Measurements from ENCODE around the gene CHRM2. TPM values are rescaled to one million over a fixed set of nuclear protein-coding genes. Genes with fewer than 3 reads are reported as not detected.
A peak's percentile ranks its signal among the peaks of the same experiment; 100 is the strongest.

CHRM2 gene
- total and polyA plus RNA-seq, 8 donors, result 0.19 to 50.9 (median 4.9) TPM; not detected in 1

GRCh38 chr7:137026176-137026500 is 157.7 kb downstream of the CHRM2 start:
- Histone ChIP-seq H3K9me3 (no peaks in the 10 kb centered on the region), H3K4me3 (no peak overlapping the region), H3K27ac (peak overlapping the region in 3 of 5 donors; percentile 7 to 42 (median 27)), H3K36me3 (no peaks in the 10 kb centered on the region), H3K4me1 (no peaks in the 10 kb centered on the region), H3K27me3 (no peaks in the 10 kb centered on the region)
- WGBS, 5 donors, result 61 to 89% (median 78%) methylated on average over 1 of the region's 1 CpG
- no peak for DNase-seq
- TF ChIP-seq POLR2AphosphoS5 (IDR thresholded peaks at IDR 0.05), result no peak
- TF ChIP-seq CTCF (IDR thresholded peaks at IDR 0.05), result no peak
- no peak for TF ChIP-seq EP300 (IDR thresholded peaks at IDR 0.05)
- no peak for TF ChIP-seq POLR2A (IDR thresholded peaks at IDR 0.05)
- intact Hi-C loops (cut with DNase I; ENCODE audit: low total_unique reads), result no loop called here

GRCh38 chr7:137032436-137032835 is 164.0 kb downstream of the CHRM2 start:
- Histone ChIP-seq H3K9me3 (no peaks in the 10 kb centered on the region), H3K36me3 (no peaks in the 10 kb centered on the region)
- WGBS, 5 donors, result 91 to 93% (median 92%) methylated on average over 4 of the region's 4 CpGs

GRCh38 chr7:137036768-137037167 is 168.3 kb downstream of the CHRM2 start:
- Histone ChIP-seq H3K4me3 (no peak overlapping the region), H3K9me3 (no peaks in the 10 kb centered on the region), H3K27me3 (no peaks in the 10 kb centered on the region), H3K27ac (no peak overlapping the region), H3K4me1 (peaks cover 0 to 11% (median 3%) of the 10 kb centered on the region in 4 donors), H3K36me3 (no peaks in the 10 kb centered on the region)
- no peak for TF ChIP-seq POLR2AphosphoS5 (IDR thresholded peaks at IDR 0.05)
- no peak for DNase-seq
- 25 to 56% (median 33%) methylated on average over 2 of the region's 2 CpGs for WGBS, 5 donors
- intact Hi-C loops (cut with DNase I; ENCODE audit: low total_unique reads), result no loop called here

More at GRCh38 chr7:137032436-137032835, 164.0 kb downstream of the CHRM2 start:
- TF ChIP-seq EP300 (IDR thresholded peaks at IDR 0.05) (no peak), POLR2AphosphoS5 (IDR thresholded peaks at IDR 0.05) (no peak), POLR2A (IDR thresholded peaks at IDR 0.05) (no peak), CTCF (IDR thresholded peaks at IDR 0.05) (no peak)
- H3K4me3 ChIP-seq, result no peak overlapping the region
- no peaks in the 10 kb centered on the region for H3K27me3 ChIP-seq
- H3K4me1 ChIP-seq, result peaks cover 0 to 7% (median 3%) of the 10 kb centered on the region in 4 donors
- H3K27ac ChIP-seq, result no peak overlapping the region
- DNase-seq, result no peak
- intact Hi-C loops (cut with DNase I; ENCODE audit: low total_unique reads), result no loop called here

GRCh38 chr7:137038706-137039105 is 170.3 kb downstream of the CHRM2 start:
- H3K9me3 ChIP-seq, result no peaks in the 10 kb centered on the region
- TF ChIP-seq POLR2AphosphoS5 (IDR thresholded peaks at IDR 0.05) (no peak), EP300 (IDR thresholded peaks at IDR 0.05) (no peak)
- H3K36me3 ChIP-seq, result no peaks in the 10 kb centered on the region
- intact Hi-C loops (cut with DNase I; ENCODE audit: low total_unique reads), result no loop called here
- peaks cover 0 to 11% (median 3%) of the 10 kb centered on the region in 4 donors for H3K4me1 ChIP-seq
- DNase-seq, result no peak
- no peaks in the 10 kb centered on the region for H3K27me3 ChIP-seq
- H3K27ac ChIP-seq, result no peak overlapping the region
- 86 to 95% (median 90%) methylated on average over 2 of the region's 2 CpGs for WGBS, 5 donors
- H3K4me3 ChIP-seq, result no peak overlapping the region

- H3K27me3 ChIP-seq, result no peaks in the 10 kb centered on the region
- H3K4me1 ChIP-seq, result peaks cover 0 to 11% (median 3%) of the 10 kb centered on the region in 4 donors
- WGBS, 5 donors, result 28 to 58% (median 50%) methylated on average over 7 of the region's 7 CpGs
- no peak overlapping the region for H3K4me3 ChIP-seq
- TF ChIP-seq POLR2AphosphoS5 (IDR thresholded peaks at IDR 0.05), result no peak
- no peak for TF ChIP-seq EP300 (IDR thresholded peaks at IDR 0.05)
- TF ChIP-seq POLR2A (IDR thresholded peaks at IDR 0.05), result no peak
- TF ChIP-seq CTCF (IDR thresholded peaks at IDR 0.05), result no peak
- H3K36me3 ChIP-seq, result no peaks in the 10 kb centered on the region
- intact Hi-C loops (cut with DNase I; ENCODE audit: low total_unique reads), result no loop called here
- DNase-seq, result no peak
- no peaks in the 10 kb centered on the region for H3K9me3 ChIP-seq
- H3K27ac ChIP-seq, result no peak overlapping the region
These were observed 172.3 kb downstream of the CHRM2 start for GRCh38 chr7:137040745-137041144.
